ENCODE measurements around the gene PCDH12.

The PCDH12 gene

GRCh38 chr5:141958113-141958512 lies at the start of gene PCDH12:
Gene PCDH12 (minus strand): TSS chr5:141958202. CDS start chr5:141957851, 351 bp downstream.
- DNase-seq: no peak

- DNase-seq: no peak
Measured at GRCh38 chr5:142007237-142007544, 49.2 kb upstream of the PCDH12 start.

GRCh38 chr5:142006363-142007236 lies 48.6 kb upstream of the PCDH12 start:
- DNase-seq: peak; percentile 40

- DNase-seq: no peak
Measured at GRCh38 chr5:142003266-142003800, 45.3 kb upstream of the PCDH12 start.

DNA sequence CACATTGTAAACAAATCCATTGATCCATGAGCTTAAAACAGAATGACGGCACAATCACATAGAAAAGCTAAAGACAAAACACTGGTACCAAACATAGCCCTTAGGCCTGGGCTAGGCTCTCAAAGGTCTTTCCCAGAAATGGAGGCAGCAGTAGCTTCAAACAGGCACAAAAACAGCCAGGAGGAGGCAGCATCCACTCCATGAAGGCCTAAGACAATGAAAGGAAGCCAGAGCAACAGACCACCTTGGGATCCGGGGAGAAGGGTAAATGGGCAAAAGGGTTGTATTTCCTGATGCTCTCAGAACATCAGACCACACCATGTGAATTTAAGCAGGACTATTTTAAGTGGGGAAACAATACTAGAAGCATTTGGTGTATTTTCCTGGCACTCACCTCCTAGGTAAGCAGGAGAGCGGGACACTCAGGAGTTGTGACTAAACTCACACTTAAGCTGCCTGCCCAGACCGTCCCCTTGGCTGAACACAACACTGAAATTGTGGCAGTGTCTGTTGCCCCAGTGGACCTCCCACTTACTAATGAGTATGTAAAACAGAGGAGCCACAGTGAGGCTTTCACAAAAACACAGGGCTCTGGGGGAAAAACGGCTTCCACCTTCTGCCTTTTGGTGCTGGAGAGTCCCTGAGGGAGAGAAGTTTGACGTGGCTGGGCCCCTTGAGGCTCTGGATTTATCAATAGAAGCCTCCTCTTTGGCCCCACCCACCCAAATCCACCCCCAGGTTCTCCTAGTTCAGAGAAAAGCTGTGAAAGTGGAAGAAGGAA lies 42.9 kb upstream of the PCDH12 start:
- DNase-seq: no peak

DNA sequence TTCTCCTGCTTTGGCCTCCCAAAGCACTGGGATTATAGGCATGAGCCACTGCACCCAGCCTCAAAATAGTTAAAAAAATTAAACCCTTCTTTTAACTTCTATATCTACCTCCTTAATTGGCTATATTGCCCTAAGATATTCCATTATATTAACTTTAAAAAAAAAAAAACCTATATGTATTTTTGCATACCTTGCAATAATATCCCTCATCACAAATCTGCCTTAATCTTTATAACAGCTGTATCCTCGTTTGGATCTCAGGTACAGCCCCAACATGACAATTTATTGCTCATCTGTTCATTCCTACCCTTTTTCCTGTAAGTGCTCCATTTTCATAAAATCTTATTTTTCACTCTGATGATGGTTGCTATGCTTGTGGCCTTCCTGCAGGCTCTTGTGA lies 42.2 kb upstream of the PCDH12 start:
- DNase-seq: no peak

GRCh38 chr5:141997358-141997960 lies 39.5 kb upstream of the PCDH12 start:
- no peak for DNase-seq

- DNase-seq: no peak
Measured at GRCh38 chr5:141995656-141996055, 37.7 kb upstream of the PCDH12 start.

DNA sequence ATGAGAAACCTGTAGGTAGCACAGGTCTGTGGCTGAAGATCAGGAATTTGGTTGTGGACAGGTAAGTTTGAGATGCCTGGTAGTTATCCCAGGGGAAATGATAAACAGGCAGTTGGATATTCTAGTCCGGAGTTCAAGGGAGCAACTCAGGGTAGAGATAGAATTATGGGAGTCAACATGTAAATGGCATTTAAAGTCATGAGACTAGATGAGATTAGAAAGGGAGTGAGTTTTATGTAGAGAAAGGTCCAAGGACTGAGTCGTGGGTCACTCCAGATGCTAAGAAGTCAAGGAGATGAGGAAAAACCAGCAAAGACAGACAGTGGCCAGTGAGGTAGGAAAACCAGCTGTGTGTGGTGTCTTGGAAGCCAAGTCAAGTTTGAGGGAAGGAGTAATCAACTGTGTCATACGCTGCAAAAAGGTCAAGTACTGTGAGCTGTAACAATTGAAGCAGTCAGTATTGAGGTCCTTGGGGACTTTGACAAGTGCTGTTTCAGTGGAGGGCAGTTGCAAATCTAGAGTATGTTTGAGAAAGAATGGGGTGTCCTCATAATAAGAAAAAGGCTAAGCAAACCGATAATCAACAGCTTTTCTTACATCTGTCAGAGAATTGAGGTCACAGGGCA lies 36.6 kb upstream of the PCDH12 start:
- DNase-seq: no peak

DNA sequence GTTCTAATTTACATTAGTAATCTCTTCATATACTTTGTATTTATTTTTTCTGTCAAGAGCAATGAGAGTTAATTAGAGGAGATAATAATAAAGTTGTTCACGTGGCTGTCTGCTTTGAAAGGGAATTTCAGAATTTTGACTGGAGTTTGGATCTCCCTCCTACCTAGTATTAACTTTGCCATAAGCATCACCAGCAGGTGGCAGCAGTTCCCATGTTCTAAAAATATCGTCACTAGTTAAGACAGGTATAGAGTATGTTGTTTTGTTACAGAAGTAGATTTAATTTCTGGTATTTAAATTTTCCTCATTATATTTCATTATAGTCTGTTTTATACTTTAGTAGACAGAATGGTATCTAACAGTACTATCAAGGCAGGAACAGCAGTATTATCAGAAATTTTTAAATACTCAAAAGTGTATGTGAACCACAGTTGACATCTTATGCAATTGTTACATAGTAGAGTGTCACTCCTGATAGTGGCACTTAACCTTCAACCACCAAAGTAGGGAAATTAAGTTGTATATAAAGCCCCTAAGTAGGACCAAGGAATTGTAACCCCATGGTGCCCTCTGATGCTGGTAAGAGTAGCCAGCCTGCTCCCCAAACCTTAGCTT lies 34.5 kb upstream of the PCDH12 start:
- DNase-seq: peak; percentile 86

DNA sequence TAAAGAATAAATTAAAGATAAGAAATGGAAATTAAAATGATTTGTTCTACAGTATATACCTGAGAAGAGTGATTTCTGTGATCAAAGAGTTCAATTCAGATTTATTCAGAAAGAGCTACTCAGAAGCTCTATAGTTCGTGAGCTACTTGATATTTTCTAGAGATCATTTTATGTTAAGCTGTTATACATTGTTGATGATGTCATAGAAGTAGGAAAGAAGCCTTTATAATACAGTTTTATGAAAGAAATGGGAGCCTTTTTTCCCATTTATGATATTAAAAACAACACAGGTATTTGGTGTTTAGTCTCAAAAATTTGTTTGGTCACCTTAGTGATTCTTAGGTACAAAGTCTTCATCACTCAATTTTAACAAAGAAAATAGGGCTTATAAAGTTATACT lies 31.7 kb upstream of the PCDH12 start:
- DNase-seq: no peak

DNA sequence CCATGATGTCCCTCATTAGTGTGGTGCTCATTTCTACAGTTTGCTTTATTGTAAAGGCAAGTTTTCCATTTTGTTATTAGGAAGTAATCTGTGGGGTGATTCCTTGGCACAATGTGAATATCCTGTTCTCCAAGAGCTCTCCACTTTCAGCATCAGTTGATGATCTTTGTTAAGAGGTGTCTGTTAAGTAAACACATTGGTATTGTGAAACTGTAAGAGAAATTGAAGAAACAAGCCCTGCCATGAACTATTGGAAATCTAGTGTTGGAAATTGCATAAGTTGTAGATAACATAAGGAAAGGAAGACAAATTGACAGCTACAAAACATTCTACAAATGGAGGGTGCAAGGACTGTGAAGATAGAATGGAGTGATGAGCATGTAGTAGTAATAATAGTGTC lies 28.1 kb upstream of the PCDH12 start:
- DNase-seq: no peak

DNA sequence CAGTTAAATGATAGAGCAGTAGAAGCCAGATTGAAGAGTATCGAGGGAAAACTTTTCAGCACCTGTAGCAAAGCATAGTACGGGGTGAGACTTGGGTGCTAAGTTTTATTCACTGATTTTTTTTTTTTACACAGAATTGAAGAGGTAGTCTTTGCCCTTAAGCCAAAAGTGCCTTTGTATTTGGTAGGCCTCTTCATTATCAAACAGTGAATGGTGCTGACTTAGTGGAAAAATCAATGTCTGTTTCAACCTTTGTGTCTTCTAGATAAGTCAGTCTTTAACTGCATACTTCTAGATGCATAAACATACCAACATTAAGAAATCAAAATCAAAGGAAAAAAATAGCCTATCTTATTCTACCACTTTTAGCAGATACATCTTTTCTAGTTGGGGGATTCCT lies 24.6 kb upstream of the PCDH12 start:
- no peak for DNase-seq

DNA sequence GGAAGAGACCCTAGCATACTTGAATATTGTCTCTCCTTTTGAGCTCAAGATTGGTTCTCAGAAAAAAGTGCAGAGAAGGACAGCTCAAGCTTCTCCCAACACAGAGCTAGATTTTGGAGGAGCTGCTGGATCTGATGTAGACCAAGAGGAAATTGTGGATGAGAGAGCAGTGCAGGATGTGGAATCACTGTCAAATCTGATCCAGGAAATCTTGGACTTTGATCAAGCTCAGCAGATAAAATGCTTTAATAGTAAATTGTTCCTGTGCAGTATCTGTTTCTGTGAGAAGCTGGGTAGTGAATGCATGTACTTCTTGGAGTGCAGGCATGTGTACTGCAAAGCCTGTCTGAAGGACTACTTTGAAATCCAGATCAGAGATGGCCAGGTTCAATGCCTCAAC lies 20.4 kb upstream of the PCDH12 start:
- no peak for DNase-seq

- no peak for DNase-seq
Measured at GRCh38 chr5:141976176-141976575, 18.2 kb upstream of the PCDH12 start.

DNA sequence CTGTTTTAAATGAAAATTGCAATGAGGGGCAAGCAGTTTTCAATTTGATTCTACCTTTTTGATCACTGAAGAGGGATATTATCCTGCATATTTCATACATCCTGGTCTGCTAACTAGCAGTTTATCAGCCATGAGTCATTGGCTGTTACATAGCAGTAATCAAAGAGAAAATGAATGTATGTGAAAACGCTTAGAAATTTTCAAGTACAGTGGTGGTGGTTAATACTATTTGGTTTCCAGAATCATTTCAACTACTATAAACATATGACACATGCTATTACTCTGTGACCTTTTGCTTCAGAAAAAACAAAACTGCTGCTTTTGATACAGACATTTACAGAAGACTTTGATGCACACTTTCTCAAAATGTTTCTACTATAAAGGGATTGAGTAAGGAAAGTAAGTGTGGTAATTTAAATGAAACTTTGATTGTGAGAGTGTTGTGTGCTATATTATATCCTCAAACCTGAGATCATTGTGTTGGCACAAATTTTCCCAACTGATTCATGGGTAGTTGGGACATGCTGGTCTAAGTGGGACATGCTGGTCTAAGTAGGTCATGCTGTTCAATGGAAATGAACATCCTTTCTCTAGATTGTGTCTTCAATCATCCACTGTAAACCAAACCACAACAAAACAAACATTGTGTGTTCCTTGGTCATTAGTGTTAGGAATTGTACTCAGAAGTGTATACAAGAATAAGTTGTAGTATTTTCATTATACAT lies 16.0 kb upstream of the PCDH12 start:
- no peak for DNase-seq

- DNase-seq: no peak
Measured at GRCh38 chr5:141969783-141970771, 12.1 kb upstream of the PCDH12 start.

- peak; percentile 93 for DNase-seq
Measured at GRCh38 chr5:141968914-141969608, 11.1 kb upstream of the PCDH12 start, which contains the start of gene RNF14. Gene RNF14 (plus strand): TSS chr5:141969105. CDS start chr5:141973589, 4,484 bp downstream.

- no peak for DNase-seq
Measured at GRCh38 chr5:141966963-141967333, 8.9 kb upstream of the PCDH12 start.
